BLaER1 (cell line): ENCODE results near the gene CNTN4.
"Not testable (repeated sequence)": the region's sequence is repeated elsewhere in the genome, so short reads cannot be mapped to it uniquely, and the experiment has no call there.

Source experiments
- H3K27ac ChIP-seq: shearing (Covaris generic); formaldehyde crosslinking; 2 replicates; pipeline ENCODE4 v1.8.1; 2022
- H3K27me3 ChIP-seq: shearing (Covaris generic); formaldehyde crosslinking; 2 replicates; pipeline ENCODE4 v1.8.1; 2022
- H3K36me3 ChIP-seq: shearing (Covaris generic); formaldehyde crosslinking; 2 replicates; pipeline ENCODE4 v1.8.1; 2022
- H3K4me1 ChIP-seq: shearing (Covaris generic); formaldehyde crosslinking; 2 replicates; pipeline ENCODE4 v1.8.1; 2022
- H3K4me2 ChIP-seq: shearing (Covaris generic); formaldehyde crosslinking; 2 replicates; pipeline ENCODE4 v1.8.1; 2022
- H3K4me3 ChIP-seq: shearing (Covaris generic); formaldehyde crosslinking; 2 replicates; pipeline ENCODE4 v1.8.1; 2022
- H3K9ac ChIP-seq: shearing (Covaris generic); formaldehyde crosslinking; 2 replicates; pipeline ENCODE4 v1.8.1; 2022
- H3K9me3 ChIP-seq: shearing (Covaris generic); formaldehyde crosslinking; 2 replicates; pipeline ENCODE4 v1.8.1; 2022
- H4K20me1 ChIP-seq: shearing (Covaris generic); formaldehyde crosslinking; 2 replicates; pipeline ENCODE4 v1.8.1; 2022
- Cebpa-rat ChIP-seq: shearing (Covaris generic); IDR thresholded peaks from 2 replicates; pipeline ENCODE4 v1.8.1; 2022

Gene CNTN4

DNA sequence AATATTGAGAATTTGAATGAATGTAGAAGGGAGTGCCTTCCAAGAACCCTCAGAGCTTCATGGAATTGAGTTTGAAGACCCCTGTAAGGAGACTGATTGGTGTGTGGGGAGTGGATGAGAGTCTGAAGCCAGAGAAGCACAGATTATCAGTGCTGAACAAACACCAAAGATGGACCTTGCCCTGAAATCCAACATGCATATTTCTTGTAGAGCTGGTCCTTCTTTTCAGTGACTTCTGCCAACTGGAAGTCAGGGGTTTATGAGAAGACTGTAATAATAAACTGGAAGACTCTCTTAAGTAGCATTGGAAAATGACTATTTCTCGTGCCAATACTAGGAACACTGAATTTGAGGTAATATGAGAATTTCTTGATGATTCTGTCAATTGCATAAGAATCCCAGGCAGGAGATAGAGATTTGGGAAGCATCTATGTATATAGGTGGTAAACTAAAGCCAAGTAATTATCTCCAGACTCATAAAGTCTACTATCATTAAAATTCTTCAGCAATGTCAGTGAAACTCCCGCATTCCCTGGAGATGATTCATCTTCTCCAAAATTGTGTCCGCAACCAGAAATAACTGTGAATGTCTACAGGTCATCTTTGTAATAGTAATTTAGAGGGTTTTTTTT, 797.8 kb downstream of the CNTN4 start:
- H3K27me3 ChIP-seq, result no peaks in the 10 kb centered on the region
- H3K9ac ChIP-seq, result no peak overlapping the region
- H3K4me1 ChIP-seq, result no peaks in the 10 kb centered on the region
- no peaks in the 10 kb centered on the region for H3K9me3 ChIP-seq
- H3K4me3 ChIP-seq, result no peak overlapping the region
- TF ChIP-seq Cebpa-rat, result no peak
- H3K27ac ChIP-seq, result no peak overlapping the region
- H4K20me1 ChIP-seq, result no peaks in the 10 kb centered on the region
- no peaks in the 10 kb centered on the region for H3K36me3 ChIP-seq
- no peak overlapping the region for H3K4me2 ChIP-seq

DNA sequence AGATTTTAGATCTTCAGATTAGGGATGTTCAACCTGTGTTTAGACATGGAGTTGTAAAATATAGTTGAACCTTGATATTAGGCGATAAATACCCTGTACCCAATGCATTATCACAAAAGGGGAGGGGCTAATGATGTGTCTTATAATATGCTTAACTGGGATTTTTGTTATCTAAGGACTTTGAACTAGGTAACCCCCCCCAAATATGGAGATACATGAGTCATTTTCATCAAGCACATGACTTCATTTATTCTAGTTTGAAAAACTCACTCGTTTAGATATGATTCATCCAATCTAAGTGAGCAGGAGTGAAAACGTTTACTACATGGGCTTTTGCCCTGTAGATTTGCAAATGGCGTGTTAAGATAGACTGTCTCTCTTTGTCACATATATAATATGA, 799.2 kb downstream of the CNTN4 start:
- no peaks in the 10 kb centered on the region for H4K20me1 ChIP-seq
- H3K9ac ChIP-seq, result no peak overlapping the region
- H3K27ac ChIP-seq, result no peak overlapping the region
- H3K9me3 ChIP-seq, result no peaks in the 10 kb centered on the region
- no peaks in the 10 kb centered on the region for H3K27me3 ChIP-seq
- H3K4me3 ChIP-seq, result no peak overlapping the region
- no peak for TF ChIP-seq Cebpa-rat
- H3K36me3 ChIP-seq, result no peaks in the 10 kb centered on the region
- no peak overlapping the region for H3K4me2 ChIP-seq
- no peaks in the 10 kb centered on the region for H3K4me1 ChIP-seq

DNA sequence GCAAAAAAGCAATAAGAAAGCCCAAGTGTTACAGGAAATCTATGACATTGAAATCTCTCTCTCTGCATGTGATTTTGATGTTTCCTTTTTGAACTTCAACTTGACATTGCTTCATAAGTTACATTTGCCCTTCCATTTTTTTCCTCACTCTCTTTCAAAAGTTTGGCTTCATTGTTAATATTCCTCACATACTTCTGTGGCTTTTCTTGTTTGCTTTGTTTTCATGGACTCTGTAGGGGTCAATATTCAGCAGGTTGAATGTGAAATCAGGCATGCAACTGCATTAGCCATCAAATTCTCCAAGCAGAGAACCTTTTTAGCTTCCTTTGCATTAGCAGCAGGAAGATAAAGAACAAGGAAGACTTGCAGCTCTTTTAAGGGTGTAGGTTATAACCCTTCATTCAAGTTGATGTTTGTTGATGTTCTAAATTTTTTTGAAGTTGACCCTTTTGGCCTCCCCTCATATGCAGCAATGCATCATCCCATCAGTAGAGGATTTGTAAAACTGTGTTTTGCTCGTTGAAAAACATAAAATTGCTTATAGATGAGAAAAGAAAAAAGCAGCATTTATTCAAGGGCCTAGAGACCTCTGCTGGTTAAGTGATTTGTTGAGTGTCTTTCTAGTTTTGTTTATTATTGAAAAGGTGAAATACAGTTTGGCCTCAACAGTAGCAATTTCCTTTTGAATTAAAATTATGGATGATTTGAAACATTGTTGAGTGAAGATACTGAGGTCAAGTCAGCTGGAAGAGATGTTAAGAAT, 800.1 kb downstream of the CNTN4 start:
- Histone ChIP-seq H3K4me3 (no peak overlapping the region), H3K9ac (no peak overlapping the region), H3K27me3 (no peaks in the 10 kb centered on the region), H3K9me3 (no peaks in the 10 kb centered on the region), H3K4me2 (no peak overlapping the region), H3K27ac (no peak overlapping the region), H3K36me3 (no peaks in the 10 kb centered on the region), H3K4me1 (no peaks in the 10 kb centered on the region), H4K20me1 (no peaks in the 10 kb centered on the region)
- TF ChIP-seq Cebpa-rat, result no peak

- Histone ChIP-seq H3K4me3 (no peak overlapping the region), H3K4me2 (no peak overlapping the region), H3K9ac (no peak overlapping the region), H3K4me1 (no peaks in the 10 kb centered on the region), H3K27me3 (no peaks in the 10 kb centered on the region), H3K36me3 (no peaks in the 10 kb centered on the region), H3K27ac (no peak overlapping the region), H4K20me1 (no peaks in the 10 kb centered on the region), H3K9me3 (no peaks in the 10 kb centered on the region)
- TF ChIP-seq Cebpa-rat, result no peak
These were observed 805.4 kb downstream of the CNTN4 start for GRCh38 chr3:2904054-2904453.

- H3K4me3 ChIP-seq, result no peak overlapping the region
- no peaks in the 10 kb centered on the region for H3K9me3 ChIP-seq
- H3K27ac ChIP-seq, result no peak overlapping the region
- no peaks in the 10 kb centered on the region for H4K20me1 ChIP-seq
- H3K27me3 ChIP-seq, result no peaks in the 10 kb centered on the region
- H3K9ac ChIP-seq, result no peak overlapping the region
- no peak overlapping the region for H3K4me2 ChIP-seq
- no peak for TF ChIP-seq Cebpa-rat
- H3K36me3 ChIP-seq, result no peaks in the 10 kb centered on the region
- no peaks in the 10 kb centered on the region for H3K4me1 ChIP-seq
These were observed 810.2 kb downstream of the CNTN4 start for GRCh38 chr3:2908693-2909351.

- H3K9ac ChIP-seq, result no peak overlapping the region
- H3K4me1 ChIP-seq, result no peaks in the 10 kb centered on the region
- H3K36me3 ChIP-seq, result no peaks in the 10 kb centered on the region
- H3K4me2 ChIP-seq, result no peak overlapping the region
- no peaks in the 10 kb centered on the region for H3K9me3 ChIP-seq
- H4K20me1 ChIP-seq, result no peaks in the 10 kb centered on the region
- H3K4me3 ChIP-seq, result no peak overlapping the region
- no peak overlapping the region for H3K27ac ChIP-seq
- no peaks in the 10 kb centered on the region for H3K27me3 ChIP-seq
- TF ChIP-seq Cebpa-rat, result no peak
These were observed 812.3 kb downstream of the CNTN4 start for GRCh38 chr3:2910997-2911396.

- H3K4me1 ChIP-seq, result no peaks in the 10 kb centered on the region
- no peaks in the 10 kb centered on the region for H3K27me3 ChIP-seq
- H3K9me3 ChIP-seq, result peaks cover 5% of the 10 kb centered on the region
- no peaks in the 10 kb centered on the region for H3K36me3 ChIP-seq
- H4K20me1 ChIP-seq, result no peaks in the 10 kb centered on the region
- H3K27ac ChIP-seq, result no peak overlapping the region
- no peak overlapping the region for H3K9ac ChIP-seq
- no peak overlapping the region for H3K4me2 ChIP-seq
- H3K4me3 ChIP-seq, result no peak overlapping the region
- TF ChIP-seq Cebpa-rat, result no peak
These were observed 817.2 kb downstream of the CNTN4 start for GRCh38 chr3:2915826-2916225.

DNA sequence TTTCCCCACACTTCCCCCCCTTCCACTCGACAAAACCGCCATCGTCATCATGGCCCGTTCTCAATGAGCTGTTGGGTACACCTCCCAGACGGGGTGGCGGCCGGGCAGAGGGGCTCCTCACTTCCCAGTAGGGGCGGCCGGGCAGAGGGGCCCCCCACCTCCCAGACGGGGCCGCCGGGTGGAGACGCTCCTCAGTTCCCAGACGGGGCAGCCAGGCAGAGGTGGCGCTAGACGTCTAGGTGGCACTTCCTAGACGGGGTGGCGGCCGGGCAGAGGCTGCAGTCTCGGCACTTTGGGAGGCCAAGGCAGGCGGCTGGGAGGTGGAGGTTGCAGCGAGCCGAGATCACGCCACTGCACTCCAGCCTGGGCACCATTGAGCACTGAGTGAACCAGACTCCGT, 818.0 kb downstream of the CNTN4 start:
- not testable (repeated sequence) for H3K27ac ChIP-seq, H3K4me3 ChIP-seq

DNA sequence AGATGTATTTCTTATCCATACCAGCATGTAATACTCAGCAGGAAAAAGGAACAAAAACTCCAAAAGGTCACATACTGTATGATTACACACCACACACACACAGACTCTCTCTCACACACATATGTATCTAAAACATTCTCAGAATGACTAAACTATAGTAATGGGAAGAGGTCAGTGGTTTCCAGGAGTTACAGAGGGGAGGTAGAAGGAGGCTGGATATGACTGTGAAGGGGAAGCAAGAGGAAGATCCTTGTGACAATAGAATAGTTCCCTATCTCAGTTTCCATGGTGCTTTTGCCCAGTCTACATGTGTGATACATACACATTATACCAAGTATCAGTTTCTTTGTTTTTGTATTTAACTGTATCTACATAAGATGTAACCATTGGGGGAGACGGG, 821.4 kb downstream of the CNTN4 start:
- Histone ChIP-seq H4K20me1 (no peaks in the 10 kb centered on the region), H3K36me3 (no peaks in the 10 kb centered on the region), H3K27me3 (no peaks in the 10 kb centered on the region), H3K9me3 (peaks cover 5% of the 10 kb centered on the region), H3K27ac (no peak overlapping the region), H3K4me1 (no peaks in the 10 kb centered on the region), H3K4me2 (no peak overlapping the region), H3K9ac (no peak overlapping the region), H3K4me3 (no peak overlapping the region)
- no peak for TF ChIP-seq Cebpa-rat

More for the DNA sequence above, 818.0 kb downstream of the CNTN4 start:
- H3K9me3 ChIP-seq, H3K4me1 ChIP-seq, H3K4me2 ChIP-seq, H3K27me3 ChIP-seq, H4K20me1 ChIP-seq, H3K36me3 ChIP-seq, H3K9ac ChIP-seq: not testable (repeated sequence)

GRCh38 chr3:2921452-2921851, 822.8 kb downstream of the CNTN4 start:
- Histone ChIP-seq H3K36me3 (no peaks in the 10 kb centered on the region), H3K9me3 (peaks cover 5% of the 10 kb centered on the region), H3K4me1 (no peaks in the 10 kb centered on the region), H3K9ac (no peak overlapping the region), H3K4me3 (no peak overlapping the region), H3K27me3 (no peaks in the 10 kb centered on the region), H3K4me2 (no peak overlapping the region), H4K20me1 (no peaks in the 10 kb centered on the region), H3K27ac (no peak overlapping the region)
- TF ChIP-seq Cebpa-rat, result no peak
